GM18858 (cell line): ENCODE measurements around the gene FAM200B.

Source experiments
- ATAC-seq: cut with Tn5 transposase; IDR thresholded peaks from one replicate; pipeline ENCODE4 v1.9.1; 2021; ENCODE audit not compliant: unreplicated experiment

The FAM200B gene

GRCh38 chr4:15695240-15695699, 13.6 kb downstream of the FAM200B start:
- no peak for ATAC-seq

- ATAC-seq, result no peak
Observed at GRCh38 chr4:15695729-15696128, 14.1 kb downstream of the FAM200B start.

- no peak for ATAC-seq
Observed at GRCh38 chr4:15696866-15697265, 15.2 kb downstream of the FAM200B start.

- ATAC-seq, result peak; percentile 68
Observed at GRCh38 chr4:15702941-15703403, 21.3 kb downstream of the FAM200B start, which contains the start of gene BST1. Gene BST1 (plus strand): TSS chr4:15703065. CDS start chr4:15703145, 80 bp downstream.

GRCh38 chr4:15703439-15703838, 21.8 kb downstream of the FAM200B start:
- ATAC-seq, result no peak

GRCh38 chr4:15704129-15704528, 22.5 kb downstream of the FAM200B start:
- ATAC-seq, result no peak

DNA sequence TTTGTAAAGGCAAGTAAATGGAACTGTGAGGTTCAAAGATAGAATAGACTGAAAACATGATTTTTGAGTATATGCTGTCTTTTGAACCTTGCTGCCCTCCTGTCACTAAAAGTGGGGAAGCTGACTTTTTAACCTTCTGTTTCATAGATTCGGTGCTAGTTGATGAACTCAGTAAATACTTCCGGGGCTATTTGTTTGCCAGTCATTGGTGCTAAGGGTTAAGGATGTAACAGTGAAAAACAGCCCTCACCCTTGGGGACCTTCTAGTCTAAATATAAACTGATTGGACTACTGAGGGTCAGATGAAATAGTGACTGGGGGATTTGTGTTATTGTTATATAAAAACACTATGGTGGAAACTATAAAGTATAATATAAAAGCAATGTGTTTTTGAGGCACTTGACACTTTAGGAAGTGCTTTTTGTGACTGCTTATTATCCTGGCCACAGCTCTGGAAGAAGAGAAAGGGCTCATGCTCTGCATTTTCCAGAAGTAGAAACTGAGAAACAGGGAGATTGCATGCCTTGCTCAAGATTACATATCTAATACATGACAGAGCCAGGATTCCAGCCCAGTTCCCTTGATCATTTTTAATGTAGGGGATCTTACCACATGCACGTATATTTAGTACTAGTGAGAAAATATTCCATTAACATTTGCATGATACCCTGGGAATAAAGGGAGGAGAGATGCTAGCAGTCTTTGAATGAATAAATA, 25.2 kb downstream of the FAM200B start:
- no peak for ATAC-seq

GRCh38 chr4:15707363-15707715, 25.7 kb downstream of the FAM200B start:
- no peak for ATAC-seq

- no peak for ATAC-seq
Observed at GRCh38 chr4:15711762-15712161, 30.1 kb downstream of the FAM200B start.

- no peak for ATAC-seq
Observed at GRCh38 chr4:15712214-15712613, 30.6 kb downstream of the FAM200B start.

- ATAC-seq, result no peak
Observed at GRCh38 chr4:15714141-15714540, 32.5 kb downstream of the FAM200B start.

- no peak for ATAC-seq
Observed at GRCh38 chr4:15714646-15715435, 33.2 kb downstream of the FAM200B start.

DNA sequence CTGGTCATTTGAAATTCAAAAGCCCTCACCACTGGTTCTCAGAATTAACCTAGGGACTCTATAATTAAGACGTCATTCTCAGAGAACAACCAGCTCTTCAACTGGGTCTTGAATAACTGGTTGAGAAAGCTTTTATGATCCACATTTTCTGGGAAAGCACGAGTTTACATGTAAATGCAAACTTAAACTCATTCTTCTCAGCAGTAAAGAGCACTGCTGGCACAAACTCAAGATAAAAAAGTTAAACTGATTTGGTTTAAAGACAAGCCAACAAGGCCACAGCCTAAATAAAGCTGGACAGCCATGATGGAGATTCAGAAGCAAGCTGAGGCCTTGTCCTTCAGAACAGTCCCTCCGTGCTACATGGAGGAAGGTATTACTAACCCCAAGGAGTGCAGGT, 34.5 kb downstream of the FAM200B start:
- ATAC-seq, result no peak

GRCh38 chr4:15717086-15717485, 35.5 kb downstream of the FAM200B start:
- no peak for ATAC-seq

DNA sequence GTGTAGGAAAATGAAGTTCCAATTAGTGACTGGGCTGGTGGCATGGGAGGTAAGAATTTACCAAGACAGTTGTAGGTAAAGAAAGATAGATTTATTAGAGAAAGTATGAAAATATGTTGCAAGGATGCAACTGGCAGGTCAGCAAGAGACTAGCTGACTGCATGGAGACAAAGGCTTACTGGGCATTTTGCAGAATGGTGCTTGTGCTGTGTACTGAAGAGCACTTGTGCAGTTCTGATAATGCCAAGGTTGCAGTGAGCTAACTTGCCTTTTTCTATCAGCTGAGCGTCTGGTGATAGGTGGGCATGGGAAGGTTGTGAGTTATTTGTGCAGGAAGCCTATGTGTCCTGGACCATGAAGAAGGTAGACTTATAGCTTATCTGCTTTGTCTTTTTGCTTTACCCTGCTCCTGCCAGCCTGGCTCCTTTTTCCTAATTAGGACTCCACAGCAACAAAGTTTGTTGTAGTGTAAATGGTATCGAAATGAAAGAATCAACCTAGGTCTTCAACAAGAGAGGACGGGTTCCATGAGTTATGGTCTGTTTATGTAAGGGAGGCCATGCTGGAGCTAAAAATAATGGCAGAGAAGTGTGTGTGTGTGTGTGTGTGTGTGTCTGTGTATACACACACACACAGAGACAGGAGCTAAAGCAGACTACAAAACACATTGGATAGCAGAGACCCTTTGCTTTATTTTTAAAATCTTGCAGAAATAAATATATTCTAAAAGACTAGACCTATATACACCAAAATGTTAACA, 36.2 kb downstream of the FAM200B start:
- no peak for ATAC-seq

DNA sequence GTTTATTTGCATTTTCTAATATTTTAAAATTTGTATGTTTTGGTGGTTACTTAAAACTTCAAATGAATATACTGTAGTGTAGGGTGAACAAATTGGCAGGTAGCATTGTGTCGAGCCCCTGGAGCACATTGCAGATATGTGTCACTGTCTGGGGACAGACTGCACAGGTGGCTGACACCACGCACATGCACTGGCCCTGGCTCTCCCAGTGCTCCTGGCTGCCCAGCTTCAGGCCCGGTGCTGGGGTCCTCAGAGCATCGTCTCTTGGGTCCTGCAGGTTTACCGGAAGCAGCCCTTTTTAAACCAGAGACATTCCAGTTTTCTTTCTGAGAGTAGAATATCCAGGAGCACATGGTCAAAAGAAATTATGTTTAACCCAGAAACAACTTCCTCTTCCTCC, 36.8 kb downstream of the FAM200B start:
- ATAC-seq, result no peak

- no peak for ATAC-seq
Observed at GRCh38 chr4:15718959-15719358, 37.3 kb downstream of the FAM200B start.

GRCh38 chr4:15719506-15719905, 37.9 kb downstream of the FAM200B start:
- no peak for ATAC-seq

- ATAC-seq, result no peak
Observed at GRCh38 chr4:15720851-15721250, 39.2 kb downstream of the FAM200B start.

- no peak for ATAC-seq
Observed at GRCh38 chr4:15725608-15726007, 44.0 kb downstream of the FAM200B start.

- peak; percentile 58 for ATAC-seq
Observed at GRCh38 chr4:15729910-15730533, 48.4 kb downstream of the FAM200B start.
